Inflammatory macrophage treated with lipopolysaccharide for 1 hour (primary cell): ENCODE results near the gene GTF2E1.

Experiments used
- DNase-seq, 2 donors: peaks; one replicate each; pipeline ENCODE4 v3.0.0-alpha.2; 2020 to 2022

Gene GTF2E1

GRCh38 chr3:120801484-120801883 lies 58.9 kb downstream of the GTF2E1 start:
- no peak for DNase-seq

GRCh38 chr3:120802916-120803315 lies 60.4 kb downstream of the GTF2E1 start:
- no peak for DNase-seq

- no peak for DNase-seq
Measured at GRCh38 chr3:120816728-120817127, 74.2 kb downstream of the GTF2E1 start.

- no peak for DNase-seq
Measured at GRCh38 chr3:120820748-120821147, 78.2 kb downstream of the GTF2E1 start.

GRCh38 chr3:120821426-120821825 lies 78.9 kb downstream of the GTF2E1 start:
- no peak for DNase-seq

- no peak for DNase-seq
Measured at GRCh38 chr3:120823156-120823555, 80.6 kb downstream of the GTF2E1 start.

- no peak for DNase-seq
Measured at GRCh38 chr3:120824613-120825012, 82.1 kb downstream of the GTF2E1 start.

- no peak for DNase-seq
Measured at GRCh38 chr3:120828796-120829195, 86.3 kb downstream of the GTF2E1 start.

GRCh38 chr3:120831066-120831465 lies 88.5 kb downstream of the GTF2E1 start:
- no peak for DNase-seq
